NCI-H146 treated with DMSO at 0.1 percent for 48 hours (cell line): ENCODE results near the gene XIST.
"Not testable (repeated sequence)": the region's sequence is repeated elsewhere in the genome, so short reads cannot be mapped to it uniquely, and the experiment has no call there.

Source experiments
- DNase-seq: peaks from one replicate; lab custom pipeline; 2025; ENCODE audit not compliant: unreplicated experiment; lab: John Stamatoyannopoulos, UW

XIST gene

DNA sequence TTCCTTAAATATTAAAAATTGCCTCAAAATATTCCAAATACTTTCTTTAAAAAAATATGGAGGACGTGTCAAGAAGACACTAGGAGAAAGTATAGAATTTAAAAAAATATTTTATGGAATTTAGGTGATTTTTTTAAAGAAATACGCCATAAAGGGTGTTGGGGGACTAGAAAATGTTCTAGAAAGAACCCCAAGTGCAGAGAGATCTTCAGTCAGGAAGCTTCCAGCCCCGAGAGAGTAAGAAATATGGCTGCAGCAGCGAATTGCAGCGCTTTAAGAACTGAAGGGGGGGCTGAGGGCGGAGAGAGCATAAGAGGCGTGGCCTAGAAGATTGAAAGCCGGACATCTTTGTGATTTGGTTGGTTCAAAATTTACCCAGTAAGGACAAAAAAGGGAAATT lies at the start of gene XIST:
Gene XIST, minus strand, starts transcription at position 248 of the 400 bp plus-strand sequence.
- DNase-seq, result no peak

DNA sequence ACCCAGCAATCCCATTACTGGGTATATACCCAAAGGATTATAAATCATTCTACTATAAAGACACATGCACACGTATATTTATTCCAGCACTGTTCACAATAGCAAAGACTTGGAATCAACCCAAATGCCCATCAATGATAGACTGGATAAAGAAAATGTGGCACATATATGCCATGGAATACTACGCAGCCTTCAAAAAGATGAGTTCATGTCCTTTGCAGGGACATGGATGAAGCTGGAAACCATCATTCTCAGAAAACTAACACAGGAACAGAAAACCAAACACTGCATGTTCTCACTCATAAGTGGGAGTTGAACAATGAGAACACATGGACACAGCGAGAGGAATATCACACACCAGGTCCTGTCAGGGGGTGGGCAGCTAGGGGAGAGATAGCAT lies 45.8 kb upstream of the XIST start:
- DNase-seq, result not testable (repeated sequence)

DNA sequence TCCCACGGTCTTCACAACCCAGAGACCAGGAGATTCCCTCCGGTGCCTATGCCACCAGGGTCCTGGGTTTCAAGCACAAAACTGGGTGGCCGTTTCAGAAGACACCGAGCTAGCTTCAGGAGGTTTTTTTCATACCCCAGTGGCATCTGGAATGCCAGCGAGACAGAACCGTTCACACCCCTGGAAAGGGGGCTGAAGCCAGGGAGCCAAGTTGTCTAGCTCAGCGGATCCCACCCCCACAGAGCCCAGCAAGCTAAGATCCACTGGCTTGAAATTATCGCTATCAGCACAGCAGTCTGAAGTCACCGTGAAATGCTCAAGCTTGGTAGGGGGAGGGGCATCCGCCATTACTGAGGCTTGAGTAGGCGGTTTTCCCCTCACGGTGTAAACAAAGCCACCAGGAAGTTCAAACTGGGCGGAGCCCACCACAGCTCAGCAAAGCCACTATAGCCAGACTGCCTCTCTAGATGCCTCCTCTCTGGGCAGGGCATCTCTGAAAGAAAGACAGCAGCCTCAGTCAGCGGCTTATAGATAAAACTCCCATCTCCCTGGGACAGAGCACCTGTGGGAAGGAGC lies 40.1 kb upstream of the XIST start:
- DNase-seq, result not testable (repeated sequence)

DNA sequence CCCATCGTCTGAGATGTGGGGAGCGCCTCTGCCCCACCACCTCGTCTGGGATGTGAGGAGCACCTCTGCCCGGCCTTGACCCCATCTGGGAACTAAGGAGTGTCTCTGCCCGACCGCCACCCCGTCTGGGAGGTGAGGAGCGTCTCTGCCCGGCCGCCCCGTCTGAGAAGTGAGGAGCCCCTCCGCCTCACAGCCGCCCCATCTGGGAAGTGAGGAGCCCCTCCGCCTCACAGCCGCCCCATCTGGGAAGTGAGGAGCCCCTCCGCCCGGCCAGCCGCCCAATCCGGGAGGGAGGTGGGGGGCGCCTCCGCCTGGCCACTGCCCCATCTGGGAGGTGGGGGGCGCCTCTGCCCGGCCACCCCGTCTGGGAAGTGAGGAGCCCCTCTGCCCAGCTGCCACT lies 29.7 kb upstream of the XIST start:
- DNase-seq, result not testable (repeated sequence)

DNA sequence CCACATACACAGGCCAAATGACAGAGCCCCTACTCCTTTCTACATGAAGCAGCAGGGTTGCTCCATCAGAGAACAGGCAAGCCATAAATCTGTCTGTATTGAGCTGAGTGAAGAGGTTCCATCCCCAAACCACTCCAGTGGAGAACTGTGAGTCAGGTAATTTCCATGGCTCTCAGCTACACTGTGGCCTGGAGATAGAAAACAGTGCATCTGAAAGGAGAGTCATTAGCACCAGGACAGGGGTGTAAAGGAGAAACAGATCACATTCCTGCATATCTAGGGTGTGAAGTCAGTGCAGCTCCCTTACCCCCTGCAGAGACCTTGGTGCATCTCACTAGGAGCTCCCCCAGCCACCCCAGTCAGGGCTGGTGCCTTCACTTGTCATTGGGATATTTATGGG lies 25.2 kb upstream of the XIST start:
- DNase-seq, result no peak

DNA sequence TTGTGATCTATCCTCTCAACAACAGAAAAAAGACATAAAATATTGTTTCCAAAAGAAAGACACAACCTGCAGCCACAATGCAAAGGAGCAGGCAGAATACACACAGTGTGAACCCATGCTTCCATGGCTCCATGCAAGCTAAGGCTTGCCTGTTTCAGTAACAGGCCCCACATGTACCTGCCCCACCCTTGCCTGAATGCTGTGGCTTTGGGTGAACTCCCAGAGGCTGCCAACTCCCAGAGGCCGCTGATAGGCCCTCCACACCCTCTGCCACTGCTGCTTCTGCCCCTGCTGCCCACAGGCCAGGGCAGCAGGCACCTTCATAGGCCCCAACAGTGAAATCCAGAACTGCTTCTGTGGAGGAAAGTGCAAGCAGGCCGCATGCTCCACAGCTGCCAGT lies 24.4 kb upstream of the XIST start:
- no peak for DNase-seq

DNA sequence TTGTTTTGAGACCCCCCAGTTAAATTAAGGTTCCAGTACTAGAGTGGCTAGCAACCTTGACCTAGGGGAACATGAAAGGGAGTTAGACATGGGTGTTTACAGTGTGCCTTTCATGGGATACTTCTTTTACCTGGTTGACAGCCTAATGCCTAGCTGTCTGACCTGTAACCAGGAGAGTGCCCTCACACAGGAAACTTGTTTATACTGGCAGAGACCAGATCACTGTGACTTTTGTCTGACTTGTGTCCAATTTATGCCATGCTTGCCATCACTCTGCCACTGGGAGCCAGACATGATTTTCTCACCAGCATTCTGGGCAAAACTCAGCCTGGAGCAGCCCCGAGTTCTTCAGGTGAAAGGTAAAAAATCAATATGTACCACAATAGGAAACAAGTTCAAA lies 16.4 kb upstream of the XIST start:
- DNase-seq, result no peak

DNA sequence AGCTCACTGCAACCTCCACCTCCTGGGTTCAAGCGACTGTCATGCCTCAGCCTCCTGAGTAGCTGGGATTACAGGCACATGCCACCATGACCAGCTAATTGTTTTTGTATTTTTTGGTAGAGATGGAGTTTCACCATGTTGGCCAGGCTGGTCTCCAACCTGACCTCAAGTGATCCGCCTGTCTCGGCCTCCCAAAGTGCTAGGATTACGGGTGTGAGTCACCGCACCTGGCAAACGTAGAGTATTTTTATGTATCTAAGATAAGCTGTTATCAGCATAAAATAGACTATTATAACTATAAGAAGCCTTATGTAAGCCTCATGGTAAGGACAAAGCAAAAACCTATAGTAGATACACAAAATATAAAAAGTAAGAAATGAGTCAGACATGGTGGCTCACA lies 14.6 kb upstream of the XIST start:
- no peak for DNase-seq

DNA sequence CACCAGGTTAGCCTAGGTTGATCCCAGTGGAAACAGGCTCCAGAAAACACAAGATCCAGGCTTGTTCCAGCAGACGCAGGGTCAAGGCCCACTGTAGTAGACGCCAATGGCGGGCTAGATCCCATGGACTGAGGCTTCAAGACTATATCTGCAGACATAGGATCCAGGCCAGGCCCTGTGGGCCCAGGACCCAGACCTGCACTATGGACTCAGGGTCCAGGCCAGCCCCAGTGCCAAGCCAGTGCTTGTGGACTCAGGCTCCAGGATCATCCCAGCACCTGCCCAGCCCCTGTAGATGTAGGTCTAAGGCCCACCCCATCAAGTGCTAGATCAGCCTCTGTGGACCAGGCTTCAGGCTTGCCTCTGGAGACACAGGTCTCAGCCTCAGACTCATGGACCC lies 11.3 kb upstream of the XIST start:
- no peak for DNase-seq

DNA sequence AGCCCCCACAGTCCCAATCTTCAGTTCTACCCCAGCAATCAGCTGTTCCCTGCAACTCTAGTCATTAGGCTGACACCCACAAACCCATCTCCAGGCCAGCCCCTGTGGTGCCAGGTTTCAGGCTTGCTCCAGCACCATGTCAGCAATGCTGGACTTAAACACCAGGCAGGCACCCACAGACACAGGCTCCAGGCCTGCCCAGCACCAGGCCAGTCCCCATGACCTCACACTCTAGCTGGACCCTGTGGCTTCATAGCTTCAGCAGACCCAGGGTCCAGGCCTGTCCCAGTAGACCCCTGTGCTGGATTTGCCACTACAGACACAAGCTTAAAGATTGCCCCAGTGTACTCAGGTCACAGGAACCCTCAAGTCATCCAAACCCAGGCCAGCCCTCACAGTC lies 10.8 kb upstream of the XIST start:
- DNase-seq, result no peak

DNA sequence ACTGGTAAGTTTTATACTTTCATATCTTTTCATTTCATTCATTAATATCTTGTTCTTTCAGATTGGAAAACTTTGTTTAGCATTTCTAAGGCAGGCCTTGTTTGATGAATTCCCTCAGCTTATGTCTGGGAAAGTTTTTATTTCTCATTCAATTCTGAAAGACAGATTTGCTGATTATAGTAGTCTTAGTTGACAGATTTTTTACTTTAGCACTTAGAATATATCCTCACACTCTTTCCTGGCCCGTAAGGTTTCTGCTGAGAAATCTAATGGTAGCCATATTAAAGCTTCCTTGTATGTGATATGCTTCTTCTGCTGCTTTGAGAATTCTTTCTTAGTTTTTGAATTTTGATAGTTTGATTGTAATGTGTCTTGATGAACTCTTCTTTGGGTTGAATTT lies 7.1 kb upstream of the XIST start:
- DNase-seq, result no peak

DNA sequence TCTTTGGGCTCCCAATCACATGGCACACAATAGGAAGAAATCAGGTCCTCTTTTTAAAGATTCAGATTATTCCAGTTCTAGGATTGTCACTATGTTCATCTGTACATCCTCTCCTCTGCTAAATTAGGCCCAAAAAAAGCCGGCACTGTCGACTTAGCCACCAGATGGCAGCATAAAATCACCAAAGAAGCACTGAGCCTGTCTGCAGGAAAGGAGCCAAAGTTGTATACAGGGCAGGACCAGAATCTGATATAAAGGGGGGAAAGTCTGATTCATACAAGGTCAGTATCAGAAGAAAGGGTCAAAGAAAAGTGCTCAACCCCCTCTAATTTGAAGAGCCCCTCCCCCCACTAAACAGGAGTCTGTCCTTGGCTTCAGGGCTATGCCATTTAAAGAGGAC lies 3.0 kb upstream of the XIST start:
- DNase-seq, result peak; percentile 4

DNA sequence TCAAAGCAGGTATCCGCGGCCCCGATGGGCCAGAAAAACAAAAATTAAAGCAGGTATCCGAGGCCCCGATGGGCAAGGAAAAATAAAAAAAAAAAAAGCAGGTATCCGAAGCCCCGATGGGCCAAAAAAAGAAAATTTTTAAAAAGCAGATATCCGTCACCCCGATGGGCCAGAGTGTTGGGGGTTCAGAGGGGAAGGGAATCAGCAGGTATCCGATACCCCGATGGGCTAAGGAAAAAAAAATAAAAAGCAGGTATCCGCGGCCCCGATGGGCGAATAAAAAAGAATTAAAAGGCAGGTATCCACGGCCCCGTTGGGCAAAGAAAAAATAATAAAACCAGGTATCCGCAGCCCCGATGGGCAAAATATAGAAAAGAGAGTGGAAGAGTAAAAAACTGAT lies 492 bp downstream of the XIST start:
- DNase-seq, result no peak

DNA sequence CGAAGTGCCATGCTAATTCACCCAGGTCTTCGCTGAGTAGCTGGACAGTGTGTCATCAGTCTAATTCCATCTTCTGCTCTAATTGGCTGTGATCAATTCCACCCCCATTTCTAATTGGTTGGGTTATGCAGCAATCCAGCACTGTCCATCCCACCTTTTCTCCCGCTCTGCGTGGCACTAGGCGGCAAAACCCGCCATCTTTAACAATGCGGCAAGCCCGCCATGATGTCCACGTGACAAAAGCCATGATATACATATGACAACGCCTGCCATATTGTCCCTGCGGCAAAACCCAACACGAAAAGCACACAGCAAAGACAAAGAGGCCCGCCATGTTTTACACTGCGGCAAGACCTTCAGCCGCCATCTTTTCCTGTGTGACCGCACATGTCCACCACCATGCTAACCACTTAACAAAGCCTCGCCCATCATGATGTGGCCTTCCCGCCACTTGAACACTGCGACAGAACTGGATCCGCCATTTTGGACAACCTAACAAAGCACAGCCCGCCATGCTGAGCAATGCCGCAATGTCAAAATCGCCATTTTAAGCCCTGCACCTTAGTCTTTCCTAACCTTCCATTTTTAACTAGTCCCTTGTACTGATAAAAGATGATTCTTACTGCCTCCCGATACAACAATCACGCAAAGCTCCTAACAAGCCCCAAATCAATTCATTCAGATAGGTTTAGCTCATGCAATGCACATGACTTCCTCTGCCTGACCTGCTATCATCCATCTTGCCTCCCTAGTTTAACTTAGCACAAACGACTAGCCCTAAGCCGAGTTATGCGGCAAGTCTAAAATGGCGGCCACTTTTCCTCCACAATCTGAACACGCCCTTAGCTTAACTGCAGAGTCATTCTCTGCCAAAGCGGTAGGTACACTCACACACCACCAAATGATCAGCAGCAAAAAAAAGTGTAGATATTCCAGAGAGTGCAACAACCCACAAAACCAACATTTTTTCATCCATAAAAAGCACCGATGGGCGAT lies 1.2 kb downstream of the XIST start:
- no peak for DNase-seq

DNA sequence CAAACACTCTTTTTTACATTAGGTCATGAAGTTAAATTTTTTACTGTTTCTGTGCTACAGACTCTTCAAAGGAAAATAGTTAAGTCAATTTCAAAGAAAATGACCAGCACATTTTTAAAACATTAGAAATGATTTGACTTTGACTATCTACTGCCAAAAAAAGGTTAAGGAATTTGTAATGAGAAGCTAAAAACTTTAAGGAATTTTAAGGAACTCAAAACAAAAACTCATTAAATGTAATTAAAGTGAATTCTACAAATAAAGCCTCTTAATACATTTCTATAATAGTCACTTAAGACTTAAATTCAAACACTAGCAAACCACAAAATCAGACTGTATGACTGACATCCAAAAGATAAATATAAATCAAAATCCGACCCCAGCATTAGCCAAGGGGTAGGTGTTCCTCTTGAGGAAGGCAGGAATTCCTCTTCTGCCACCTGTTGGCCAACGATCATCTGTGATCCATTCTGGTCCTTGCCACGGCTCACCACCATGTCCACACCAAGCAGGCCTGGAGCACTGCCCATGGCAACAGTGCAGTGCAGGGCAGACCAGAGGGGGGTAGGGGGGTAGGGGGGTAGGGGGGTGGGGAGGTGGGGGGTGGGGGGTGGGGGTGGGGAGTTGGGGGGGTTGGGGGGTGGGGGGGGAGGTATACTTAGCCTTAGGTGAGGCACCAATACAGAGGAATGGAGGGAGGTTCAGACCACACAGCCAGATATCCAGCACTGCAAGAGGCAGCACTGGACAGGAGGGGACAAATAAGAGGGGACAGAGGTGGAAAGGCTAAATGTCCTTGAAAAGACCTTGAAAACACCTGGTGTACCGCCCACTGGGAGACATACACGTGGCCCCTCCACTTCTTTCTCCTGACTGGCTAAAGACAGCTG lies 2.1 kb downstream of the XIST start:
- no peak for DNase-seq

DNA sequence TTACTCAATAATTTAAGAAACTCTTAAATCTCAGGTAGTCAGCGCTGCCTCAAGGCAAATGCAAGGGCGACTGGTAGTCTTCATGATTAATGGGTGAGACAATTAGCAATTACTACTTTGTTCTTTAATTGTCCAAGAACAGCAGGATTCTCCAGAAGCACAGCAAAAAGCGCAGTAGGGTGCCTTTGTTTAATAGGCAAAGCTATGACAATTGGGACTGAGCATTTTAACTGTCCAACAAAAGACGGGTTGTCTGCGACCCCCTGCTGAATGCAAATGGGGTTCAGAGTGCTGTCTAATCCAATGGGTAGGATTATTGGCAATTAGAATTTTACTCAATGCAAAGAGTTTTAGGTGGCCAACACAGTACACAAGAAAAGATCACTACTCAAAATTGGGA lies 3.4 kb downstream of the XIST start:
- no peak for DNase-seq

DNA sequence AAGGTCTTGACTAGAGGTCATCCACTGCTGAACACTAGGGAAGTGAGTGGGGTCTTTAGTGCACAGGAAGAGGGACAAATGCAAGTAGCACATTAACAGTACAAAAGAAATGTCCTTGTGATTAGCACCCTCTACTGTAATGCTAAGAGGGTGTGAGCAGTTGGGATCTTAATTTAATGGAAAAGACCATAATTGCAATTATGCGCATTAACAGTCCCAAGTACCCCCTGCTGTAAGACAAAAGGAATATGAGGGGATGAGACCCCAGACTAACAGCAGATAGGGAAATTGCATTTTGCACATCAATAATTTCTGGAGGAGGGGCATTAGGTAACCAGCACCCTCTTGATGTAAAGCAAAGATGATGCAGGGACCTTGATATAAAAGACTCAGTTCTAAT lies 4.5 kb downstream of the XIST start:
- DNase-seq, result no peak

DNA sequence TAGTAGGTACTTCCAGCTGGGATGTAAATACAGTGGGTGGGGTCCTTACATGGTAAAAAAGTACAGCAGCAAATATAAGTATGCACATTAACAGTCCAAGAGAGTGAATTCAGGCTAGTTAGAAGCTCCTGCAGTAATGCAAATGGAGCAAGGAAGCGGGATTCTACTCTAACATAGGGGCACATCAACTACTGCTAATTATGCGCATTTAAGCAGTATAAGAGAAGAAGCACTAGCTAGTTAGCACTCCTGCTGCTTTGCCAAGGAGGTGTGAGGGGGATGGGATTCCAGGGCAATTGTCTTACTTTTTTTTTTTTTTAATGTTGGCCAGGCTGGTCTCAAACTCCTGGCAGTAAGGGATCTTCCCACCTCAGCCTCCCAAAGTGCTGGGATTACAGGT lies 5.4 kb downstream of the XIST start:
- DNase-seq, result no peak

DNA sequence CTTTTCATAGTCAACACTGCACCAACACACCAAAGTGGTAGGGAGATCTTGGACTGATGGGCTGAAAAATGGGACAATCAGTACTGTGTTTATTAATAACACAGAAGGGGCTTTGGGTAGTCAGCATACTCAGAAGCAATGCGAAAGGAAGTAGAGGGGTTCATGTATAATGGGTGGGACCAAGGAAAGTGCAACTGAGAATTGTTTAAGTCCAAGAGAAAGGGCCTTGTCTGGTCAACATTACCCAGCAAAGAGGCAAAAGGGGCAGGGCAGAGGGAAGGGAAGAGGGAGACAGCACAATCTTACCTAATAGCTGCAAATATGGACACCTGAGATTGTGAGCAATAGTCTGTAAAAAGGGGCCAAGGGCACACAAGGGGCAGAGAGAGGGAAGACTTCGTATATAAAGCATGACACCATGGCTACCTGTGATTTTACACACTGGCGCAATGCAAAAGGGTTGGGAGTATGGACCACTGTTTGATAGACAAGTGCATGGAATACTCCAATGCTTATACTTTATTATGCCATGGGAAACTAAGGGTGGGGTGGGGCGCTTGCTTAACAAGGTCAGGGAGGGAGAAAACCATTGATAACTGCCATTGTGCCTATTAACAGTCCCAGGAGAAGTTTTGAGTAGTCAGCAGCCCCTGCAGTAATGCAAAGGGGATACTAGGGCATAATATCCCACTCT lies 9.8 kb downstream of the XIST start:
- DNase-seq, result no peak

DNA sequence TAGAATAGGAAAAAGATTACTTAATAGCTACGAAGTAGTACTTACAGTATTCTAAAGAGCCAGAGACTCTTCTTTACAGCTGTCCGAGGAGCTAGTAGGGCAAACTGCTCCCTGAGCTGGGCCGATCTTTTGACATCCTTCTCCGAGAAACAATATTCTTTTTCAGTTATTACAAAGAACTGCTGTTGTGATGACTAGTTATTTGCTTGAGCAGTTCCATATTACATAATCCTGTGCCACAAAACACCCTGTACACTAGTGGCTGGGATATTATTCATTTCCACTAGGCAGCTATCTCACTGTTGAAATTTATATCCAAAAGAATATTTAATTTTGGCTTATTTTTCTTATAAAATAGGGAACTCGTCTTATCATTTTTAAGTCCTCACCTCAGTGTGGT lies 11.2 kb downstream of the XIST start:
- DNase-seq, result no peak
